ENCODE results near the gene TPO.
"Not testable (repeated sequence)": the region's sequence is repeated elsewhere in the genome, so short reads cannot be mapped to it uniquely, and the experiment has no call there.

The TPO gene

GRCh38 chr2:1484131-1484884, 71.0 kb downstream of the TPO start:
- DNase-seq (ENCODE audit: low read depth), result no peak

GRCh38 chr2:1486670-1487069, 73.4 kb downstream of the TPO start:
- no peak for DNase-seq (ENCODE audit: low read depth)

GRCh38 chr2:1487758-1488157, 74.5 kb downstream of the TPO start:
- no peak for DNase-seq (ENCODE audit: low read depth)

- no peak for DNase-seq (ENCODE audit: low read depth)
Measured at GRCh38 chr2:1488181-1488671, 75.0 kb downstream of the TPO start.

- no peak for DNase-seq (ENCODE audit: low read depth)
Measured at GRCh38 chr2:1488851-1489250, 75.6 kb downstream of the TPO start.

- DNase-seq (ENCODE audit: low read depth), result no peak
Measured at GRCh38 chr2:1489486-1489885, 76.2 kb downstream of the TPO start.

GRCh38 chr2:1490381-1490780, 77.1 kb downstream of the TPO start:
- DNase-seq (ENCODE audit: low read depth), result not testable (repeated sequence)

GRCh38 chr2:1491751-1492150, 78.5 kb downstream of the TPO start:
- no peak for DNase-seq (ENCODE audit: low read depth)

GRCh38 chr2:1492231-1492630, 79.0 kb downstream of the TPO start:
- not testable (repeated sequence) for DNase-seq (ENCODE audit: low read depth)

- DNase-seq (ENCODE audit: low read depth), result no peak
Measured at GRCh38 chr2:1492711-1493430, 79.6 kb downstream of the TPO start.

GRCh38 chr2:1493431-1494126, 80.3 kb downstream of the TPO start:
- no peak for DNase-seq (ENCODE audit: low read depth)

- DNase-seq (ENCODE audit: low read depth), result no peak
Measured at GRCh38 chr2:1494257-1494656, 81.0 kb downstream of the TPO start.

- DNase-seq (ENCODE audit: low read depth), result no peak
Measured at GRCh38 chr2:1494906-1495305, 81.6 kb downstream of the TPO start.

- DNase-seq (ENCODE audit: low read depth), result no peak
Measured at GRCh38 chr2:1495676-1496358, 82.6 kb downstream of the TPO start.

GRCh38 chr2:1496359-1496821, 83.1 kb downstream of the TPO start:
- no peak for DNase-seq (ENCODE audit: low read depth)

GRCh38 chr2:1497122-1497611, 83.9 kb downstream of the TPO start:
- DNase-seq (ENCODE audit: low read depth), result no peak

GRCh38 chr2:1498176-1498575, 84.9 kb downstream of the TPO start:
- no peak for DNase-seq (ENCODE audit: low read depth)

GRCh38 chr2:1499033-1499795, 86.0 kb downstream of the TPO start:
- no peak for DNase-seq (ENCODE audit: low read depth)

GRCh38 chr2:1501038-1501851, 88.0 kb downstream of the TPO start:
- no peak for DNase-seq (ENCODE audit: low read depth)

GRCh38 chr2:1501991-1502390, 88.7 kb downstream of the TPO start:
- DNase-seq (ENCODE audit: low read depth), result no peak
